Trophoblast cell (in vitro differentiated cells and primary cell): ENCODE measurements around the gene P2RY13.
A peak's percentile ranks its signal among the peaks of the same experiment; 100 is the strongest.

Experiments used
- DNase-seq, 2 donors: peaks; one replicate each; pipeline ENCODE4 v3.0.0-alpha.2; 2016
- H2AFZ ChIP-seq: 2 replicates; pipeline ENCODE4 v1.6.1; 2013; ENCODE audit warnings: low read length, moderate library complexity, mild to moderate bottlenecking; ENCODE audit not compliant: insufficient read depth, poor library complexity
- H2AK5ac ChIP-seq: 2 replicates; pipeline ENCODE4 v1.6.1; 2013; ENCODE audit warnings: mild to moderate bottlenecking, low read length
- H2BK120ac ChIP-seq: 2 replicates; pipeline ENCODE4 v1.6.1; 2013; ENCODE audit warnings: low read length, mild to moderate bottlenecking, moderate library complexity; ENCODE audit not compliant: insufficient read depth, poor library complexity
- H2BK12ac ChIP-seq: 2 replicates; pipeline ENCODE4 v1.6.1; 2013; ENCODE audit warnings: mild to moderate bottlenecking, low read length, moderate library complexity
- H2BK5ac ChIP-seq: 2 replicates; pipeline ENCODE4 v1.6.1; 2013; ENCODE audit warnings: low read length, low read depth, moderate library complexity, mild to moderate bottlenecking; ENCODE audit not compliant: poor library complexity
- H3K14ac ChIP-seq: 2 replicates; pipeline ENCODE4 v1.6.1; 2013; ENCODE audit warnings: mild to moderate bottlenecking, low read length
- H3K18ac ChIP-seq: 2 replicates; pipeline ENCODE4 v1.6.1; 2013; ENCODE audit warnings: mild to moderate bottlenecking, low read length
- H3K23ac ChIP-seq: 2 replicates; pipeline ENCODE4 v1.6.1; 2013; ENCODE audit warnings: low read length
- H3K27ac ChIP-seq: 2 replicates; pipeline ENCODE4 v1.5.1; 2013; ENCODE audit warnings: low read depth, mild to moderate bottlenecking, inconsistent platforms, low read length, moderate library complexity
- H3K27me3 ChIP-seq: 2 replicates; pipeline ENCODE4 v1.6.1; 2013; ENCODE audit warnings: inconsistent platforms, mild to moderate bottlenecking, low read length, moderate library complexity; ENCODE audit not compliant: insufficient read depth
- H3K36me3 ChIP-seq, 2 experiments: 1 replicate in 1 of 2; 2 replicates in 1 of 2; pipeline ENCODE4 v1.6.1; 2013; ENCODE audit warnings: low read length in 2 of 2, mild to moderate bottlenecking in 2 of 2, moderate library complexity in 1 of 2; ENCODE audit not compliant: insufficient read depth in 2 of 2, control insufficient read depth in 1 of 2
- H3K4ac ChIP-seq: 2 replicates; pipeline ENCODE4 v1.6.1; 2013; ENCODE audit warnings: low read depth, mild to moderate bottlenecking, low read length, moderate library complexity
- H3K4me1 ChIP-seq, 2 experiments: 1 replicate in 1 of 2; 2 replicates in 1 of 2; pipeline ENCODE4 v1.6.1; 2013; ENCODE audit warnings: low read length in 2 of 2, mild to moderate bottlenecking in 2 of 2, moderate library complexity in 1 of 2; ENCODE audit not compliant: insufficient read depth in 2 of 2, control insufficient read depth in 1 of 2
- H3K4me2 ChIP-seq: 2 replicates; pipeline ENCODE4 v1.6.1; 2013; ENCODE audit warnings: inconsistent platforms, mild to moderate bottlenecking, low read length, moderate library complexity
- H3K4me3 ChIP-seq: 2 replicates; pipeline ENCODE4 v1.5.1; 2013; ENCODE audit warnings: mild to moderate bottlenecking, low read depth, low read length, inconsistent platforms
- H3K79me1 ChIP-seq: one replicate; pipeline ENCODE4 v1.6.1; 2013; ENCODE audit warnings: low read length
- H3K79me2 ChIP-seq: 2 replicates; pipeline ENCODE4 v1.6.1; 2013; ENCODE audit warnings: low read length, mild to moderate bottlenecking; ENCODE audit not compliant: control insufficient read depth, insufficient read depth, poor library complexity
- H3K9ac ChIP-seq: 2 replicates; pipeline ENCODE4 v1.6.1; 2013; ENCODE audit warnings: mild to moderate bottlenecking, low read length
- H3K9me3 ChIP-seq: 2 replicates; pipeline ENCODE4 v1.6.1; 2013; ENCODE audit warnings: low read depth, mild to moderate bottlenecking, control low read depth, inconsistent platforms, low read length; ENCODE audit not compliant: insufficient read depth
- H4K12ac ChIP-seq: 2 replicates; pipeline ENCODE4 v1.6.1; 2013; ENCODE audit warnings: low read depth, mild to moderate bottlenecking, low read length, moderate library complexity
- H4K8ac ChIP-seq: 2 replicates; pipeline ENCODE4 v1.6.1; 2013; ENCODE audit warnings: low read depth, mild to moderate bottlenecking, low read length, moderate library complexity
- H4K91ac ChIP-seq: one replicate; pipeline ENCODE4 v1.6.1; 2013; ENCODE audit warnings: low read depth, mild to moderate bottlenecking, low read length, moderate library complexity
- WGBS: extraction: QIAGEN DNeasy Blood & Tissue Kit; methylation state at CpG from one replicate; pipeline ENCODE4 v1.1.7; 2013; ENCODE audit warnings: missing lambda C conversion rate; ENCODE audit not compliant: insufficient read length, insufficient coverage; ENCODE audit errors: extremely low coverage; 5-methylcytosine and 5-hydroxymethylcytosine counted together

P2RY13 gene

GRCh38 chr3:151293127-151293526, 36.2 kb downstream of the P2RY13 start:
- WGBS: no CpG with 5 or more reads among the region's 6 CpGs
- no peak overlapping the region for H2AFZ ChIP-seq

GRCh38 chr3:151290673-151291072, 38.7 kb downstream of the P2RY13 start:
- Histone ChIP-seq H4K91ac (no peak overlapping the region), H2AK5ac (no peak overlapping the region), H3K79me2 (no peaks in the 10 kb centered on the region), H3K4me1 (peaks cover 0 to 11% of the 10 kb centered on the region in 2 experiments), H3K4me2 (no peak overlapping the region), H4K12ac (no peak overlapping the region), H2BK5ac (no peak overlapping the region), H3K4me3 (no peak overlapping the region), H3K14ac (no peak overlapping the region), H3K9me3 (no peaks in the 10 kb centered on the region), H3K4ac (no peak overlapping the region), H4K8ac (no peak overlapping the region), H3K79me1 (no peaks in the 10 kb centered on the region), H3K18ac (no peak overlapping the region), H2AFZ (no peak overlapping the region), H3K27ac (no peak overlapping the region), H3K27me3 (no peaks in the 10 kb centered on the region), H3K36me3 (peaks cover 4 to 7% of the 10 kb centered on the region in 2 experiments), H3K23ac (no peak overlapping the region), H2BK120ac (no peak overlapping the region), H3K9ac (no peak overlapping the region), H2BK12ac (no peak overlapping the region)
- no CpG with 5 or more reads among the region's 3 CpGs for WGBS
- peak in 1 of 2 donors; percentile 64 for DNase-seq

More at GRCh38 chr3:151293127-151293526, 36.2 kb downstream of the P2RY13 start:
- no peak overlapping the region for H3K23ac ChIP-seq
- no peak overlapping the region for H2BK5ac ChIP-seq
- no peak overlapping the region for H3K18ac ChIP-seq
- no peak overlapping the region for H2AK5ac ChIP-seq
- H3K9ac ChIP-seq: no peak overlapping the region
- H3K27me3 ChIP-seq: no peaks in the 10 kb centered on the region
- DNase-seq: peak in 1 of 2 donors; percentile 60
- H3K79me1 ChIP-seq: no peaks in the 10 kb centered on the region
- H2BK12ac ChIP-seq: no peak overlapping the region
- no peak overlapping the region for H3K27ac ChIP-seq
- no peak overlapping the region for H3K4ac ChIP-seq
- no peak overlapping the region for H4K12ac ChIP-seq
- no peaks in the 10 kb centered on the region for H3K9me3 ChIP-seq
- H3K4me3 ChIP-seq: no peak overlapping the region
- H3K4me2 ChIP-seq: no peak overlapping the region
- peaks cover 4 to 7% of the 10 kb centered on the region in 2 experiments for H3K36me3 ChIP-seq
- no peak overlapping the region for H4K91ac ChIP-seq
- peaks cover 4 to 15% of the 10 kb centered on the region in 2 experiments for H3K4me1 ChIP-seq
- no peak overlapping the region for H4K8ac ChIP-seq
- no peaks in the 10 kb centered on the region for H3K79me2 ChIP-seq
- H3K14ac ChIP-seq: no peak overlapping the region
- H2BK120ac ChIP-seq: no peak overlapping the region

- Histone ChIP-seq H3K27ac (no peak overlapping the region), H3K9me3 (no peaks in the 10 kb centered on the region), H3K36me3 (peaks cover 2% of the 10 kb centered on the region in 2 experiments), H2AFZ (no peak overlapping the region), H4K91ac (no peak overlapping the region), H3K4ac (no peak overlapping the region), H3K4me3 (no peak overlapping the region), H2AK5ac (no peak overlapping the region), H3K27me3 (no peaks in the 10 kb centered on the region), H3K18ac (no peak overlapping the region), H3K9ac (no peak overlapping the region), H3K14ac (no peak overlapping the region), H4K8ac (no peak overlapping the region), H3K4me1 (peaks cover 0 to 6% of the 10 kb centered on the region in 2 experiments), H2BK120ac (no peak overlapping the region), H3K79me1 (no peaks in the 10 kb centered on the region), H3K4me2 (no peak overlapping the region), H3K79me2 (no peaks in the 10 kb centered on the region), H4K12ac (no peak overlapping the region), H2BK12ac (no peak overlapping the region), H2BK5ac (no peak overlapping the region), H3K23ac (no peak overlapping the region)
- DNase-seq: peak in 1 of 2 donors; percentile 56
- WGBS: no CpG with 5 or more reads among the region's 3 CpGs
These were observed 39.9 kb downstream of the P2RY13 start for GRCh38 chr3:151289445-151289844.

GRCh38 chr3:151285940-151286339, 43.4 kb downstream of the P2RY13 start:
- H3K79me1 ChIP-seq: no peaks in the 10 kb centered on the region
- no peaks in the 10 kb centered on the region for H3K9me3 ChIP-seq
- WGBS: no CpG with 5 or more reads among the region's 1 CpG
- H4K12ac ChIP-seq: no peak overlapping the region
- H3K23ac ChIP-seq: no peak overlapping the region
- no peaks in the 10 kb centered on the region for H3K36me3 ChIP-seq
- H3K9ac ChIP-seq: no peak overlapping the region
- H2BK5ac ChIP-seq: no peak overlapping the region
- H3K27me3 ChIP-seq: no peaks in the 10 kb centered on the region
- H3K18ac ChIP-seq: no peak overlapping the region
- H4K8ac ChIP-seq: no peak overlapping the region
- no peak overlapping the region for H2AFZ ChIP-seq
- no peak overlapping the region for H3K4me3 ChIP-seq
- H3K4ac ChIP-seq: no peak overlapping the region
- no peak overlapping the region for H3K4me2 ChIP-seq
- no peak overlapping the region for H2BK120ac ChIP-seq
- H3K79me2 ChIP-seq: no peaks in the 10 kb centered on the region
- DNase-seq: no peak
- H2BK12ac ChIP-seq: no peak overlapping the region
- H2AK5ac ChIP-seq: no peak overlapping the region
- H3K14ac ChIP-seq: no peak overlapping the region
- H3K27ac ChIP-seq: no peak overlapping the region
- H3K4me1 ChIP-seq: no peaks in the 10 kb centered on the region
- H4K91ac ChIP-seq: no peak overlapping the region
